H1 (cell line): ENCODE measurements around the gene TRIM27. TPM values are rescaled to one million over a fixed set of nuclear protein-coding genes. Genes with fewer than 3 reads are reported as not detected.
"Not testable (repeated sequence)": the region's sequence is repeated elsewhere in the genome, so short reads cannot be mapped to it uniquely, and the experiment has no call there.

Experiments used
- CTCF ChIA-PET: fragments of 300-600 bp; sonication (Branson Sonifier 250); formaldehyde crosslinking; loops from one replicate; lab custom pipeline; 2021; ENCODE audit not compliant: partially characterized antibody; lab: Charles Lee
- POLR2A ChIA-PET: fragments of 300-600 bp; sonication (Branson Sonifier 250); formaldehyde crosslinking; loops from one replicate; lab custom pipeline; 2021; ENCODE audit warnings: inconsistent platforms; ENCODE audit not compliant: partially characterized antibody; lab: Charles Lee
- DNase-seq, 2 experiments: peaks; one replicate each; pipeline versions ENCODE4 v3.0.0 to v3.0.0-alpha.2; 2010 to 2022; ENCODE audit warnings: low spot score in 2 of 2, low read depth in 1 of 2, mixed read lengths in 1 of 2
- FAIRE-seq: peaks from 2 replicates; lab custom pipeline; 2011; peaks lifted over from hg19 to GRCh38; lab: Jason Lieb, UNC
- H2AFZ ChIP-seq: 2 replicates; pipeline ENCODE4 v1.8.1; 2012; ENCODE audit warnings: low read length, inconsistent platforms
- H2AK5ac ChIP-seq: 2 replicates; pipeline ENCODE4 v1.6.1; 2013; ENCODE audit warnings: low read depth, low read length
- H2BK120ac ChIP-seq: replicated peaks from 2 replicates; pipeline ENCODE3; 2013; ENCODE audit warnings: low read depth, low read length, inconsistent platforms
- H2BK12ac ChIP-seq: 2 replicates; pipeline ENCODE4 v1.6.1; 2013; ENCODE audit warnings: low read depth, low read length
- H2BK15ac ChIP-seq: 2 replicates; pipeline ENCODE4 v1.6.1; 2013; ENCODE audit warnings: low read length
- H2BK20ac ChIP-seq: 2 replicates; pipeline ENCODE4 v1.6.1; 2013; ENCODE audit warnings: low read length
- H2BK5ac ChIP-seq: 2 replicates; pipeline ENCODE4 v1.6.1; 2013; ENCODE audit warnings: low read depth, low read length
- H3K14ac ChIP-seq: 2 replicates; pipeline ENCODE4 v1.6.1; 2013; ENCODE audit warnings: inconsistent platforms; ENCODE audit not compliant: insufficient read length
- H3K18ac ChIP-seq: 2 replicates; pipeline ENCODE4 v1.6.1; 2013; ENCODE audit warnings: low read length; ENCODE audit errors: extremely low read depth
- H3K23ac ChIP-seq: 2 replicates; pipeline ENCODE4 v1.6.1; 2013; ENCODE audit warnings: inconsistent platforms; ENCODE audit not compliant: insufficient read length
- H3K23me2 ChIP-seq: 2 replicates; pipeline ENCODE4 v1.6.1; 2013; ENCODE audit warnings: low read depth, low read length
- H3K27ac ChIP-seq: 2 replicates; pipeline ENCODE4 v1.6.1; 2011; ENCODE audit warnings: low read depth, low read length, inconsistent platforms
- H3K27me3 ChIP-seq, 4 experiments: replicated peaks in 1 of 4; 1 replicate in 1 of 4; 2 replicates in 3 of 4; pipeline versions ENCODE4 v1.6.1 to v1.8.1; 2011 to 2013; ENCODE audit warnings: low read length in 3 of 4, mild to moderate bottlenecking in 3 of 4, inconsistent platforms in 2 of 4, mixed read lengths in 2 of 4, moderate library complexity in 1 of 4; ENCODE audit not compliant: control insufficient read depth in 3 of 4, insufficient read depth in 3 of 4; ENCODE audit errors: extremely low read depth in 1 of 4
- H3K36me3 ChIP-seq, 4 experiments: 2 replicates each; pipeline versions ENCODE4 v1.6.1 to v1.8.1; 2011 to 2013; ENCODE audit warnings: mild to moderate bottlenecking in 4 of 4, low read length in 3 of 4, moderate library complexity in 2 of 4, control low read depth in 1 of 4, inconsistent platforms in 1 of 4; ENCODE audit not compliant: insufficient read depth in 4 of 4, control insufficient read depth in 2 of 4
- H3K4ac ChIP-seq: replicated peaks from 2 replicates; pipeline ENCODE3; 2013; ENCODE audit warnings: low read length, low read depth, mixed read lengths, inconsistent platforms; ENCODE audit not compliant: insufficient read length
- H3K4me1 ChIP-seq, 4 experiments: replicated peaks in 1 of 4; 1 replicate in 1 of 4; 2 replicates in 3 of 4; pipeline versions ENCODE4 v1.6.1 to v1.8.1; 2011 to 2013; ENCODE audit warnings: low read length in 3 of 4, inconsistent platforms in 2 of 4, mixed read lengths in 1 of 4; ENCODE audit not compliant: insufficient read depth in 4 of 4, control insufficient read depth in 3 of 4
- H3K4me2 ChIP-seq, 2 experiments: 2 replicates each; pipeline versions ENCODE4 v1.6.1 to v1.8.1; 2011 to 2013; ENCODE audit warnings: low read depth in 2 of 2, low read length in 2 of 2, control low read depth in 1 of 2, inconsistent platforms in 1 of 2, mild to moderate bottlenecking in 1 of 2; ENCODE audit not compliant: insufficient read depth in 1 of 2
- H3K4me3 ChIP-seq, 4 experiments: fragments of 200-600, 300-600 bp in 1 of 4; sonication (generic), shearing (Covaris generic), sonication (Bioruptor Twin) in 1 of 4; 2 replicates each; pipeline versions ENCODE4 v1.5.1 to v1.8.1; 2011 to 2016; ENCODE audit warnings: low read length in 4 of 4, low read depth in 3 of 4, control low read depth in 2 of 4, inconsistent platforms in 2 of 4, mild to moderate bottlenecking in 2 of 4, mixed read lengths in 1 of 4, moderate library complexity in 1 of 4; ENCODE audit not compliant: insufficient read depth in 2 of 4; ENCODE audit errors: extremely low read depth in 1 of 4
- H3K56ac ChIP-seq: replicated peaks from 2 replicates; pipeline ENCODE3; 2013; ENCODE audit warnings: low read depth, mild to moderate bottlenecking, mixed read lengths, low read length, inconsistent platforms; ENCODE audit not compliant: insufficient read length
- H3K79me1 ChIP-seq: 2 replicates; pipeline ENCODE4 v1.6.1; 2013; ENCODE audit warnings: low read depth, low read length, control low read depth
- H3K79me2 ChIP-seq, 2 experiments: 2 replicates each; pipeline versions ENCODE4 v1.6.1 to v1.8.1; 2012 to 2013; ENCODE audit warnings: low read length in 2 of 2, mild to moderate bottlenecking in 2 of 2, inconsistent platforms in 1 of 2; ENCODE audit not compliant: insufficient read depth in 2 of 2, control insufficient read depth in 1 of 2
- H3K9ac ChIP-seq, 4 experiments: replicated peaks in 1 of 4; 1 replicate in 1 of 4; 2 replicates in 3 of 4; pipeline versions ENCODE4 v1.6.1 to v1.8.1; 2011 to 2013; ENCODE audit warnings: low read depth in 3 of 4, low read length in 3 of 4, control low read depth in 2 of 4, mild to moderate bottlenecking in 2 of 4, moderate library complexity in 2 of 4, inconsistent platforms in 1 of 4; ENCODE audit errors: extremely low read depth in 1 of 4
- H3K9me3 ChIP-seq, 2 experiments: 2 replicates each; pipeline versions ENCODE4 v1.6.1 to v1.8.1; 2012 to 2013; ENCODE audit warnings: mild to moderate bottlenecking in 2 of 2, moderate library complexity in 2 of 2, control low read depth in 1 of 2, inconsistent platforms in 1 of 2, low read depth in 1 of 2, low read length in 1 of 2, mixed read lengths in 1 of 2; ENCODE audit not compliant: insufficient read depth in 2 of 2
- H4K20me1 ChIP-seq, 2 experiments: replicated peaks in 1 of 2; 2 replicates each; pipeline versions ENCODE3 to v1.8.1; 2011 to 2013; ENCODE audit warnings: inconsistent platforms in 2 of 2, low read length in 2 of 2, mild to moderate bottlenecking in 1 of 2; ENCODE audit not compliant: insufficient read depth in 2 of 2, control insufficient read depth in 1 of 2
- H4K5ac ChIP-seq: 2 replicates; pipeline ENCODE4 v1.6.1; 2013; ENCODE audit warnings: low read length, low read depth, mixed read lengths, inconsistent platforms; ENCODE audit not compliant: insufficient read length
- H4K8ac ChIP-seq: 2 replicates; pipeline ENCODE4 v1.8.0; 2013; ENCODE audit warnings: mild to moderate bottlenecking, moderate library complexity, low read length, inconsistent platforms; ENCODE audit not compliant: insufficient read depth; ENCODE audit errors: extremely low read depth
- H4K91ac ChIP-seq: replicated peaks from 2 replicates; pipeline ENCODE3; 2013; ENCODE audit warnings: low read length, mixed read lengths, inconsistent platforms; ENCODE audit not compliant: insufficient read length
- WGBS, 2 experiments: shearing (Covaris generic) in 1 of 2; methylation state at CpG; one replicate each; pipeline versions ENCODE4 v1.1.6 to v1.1.7; 2013 to 2015; ENCODE audit warnings: low lambda C conversion rate in 2 of 2, mixed read lengths in 2 of 2, inconsistent platforms in 1 of 2, low coverage in 1 of 2, missing lambda C conversion rate in 1 of 2; ENCODE audit not compliant: insufficient replicate concordance in 2 of 2, insufficient coverage in 1 of 2, insufficient read length in 1 of 2; ENCODE audit errors: extremely low coverage in 1 of 2, missing lambda C conversion rate in 1 of 2; 5-methylcytosine and 5-hydroxymethylcytosine counted together
- polyA plus RNA-seq, 7 experiments: library from polyadenylated mRNA; depleted of rRNA in 3 of 7; stranded (reverse) in 5 of 7; unstranded in 2 of 7; fragments of >200 nt in 5 of 7; fragments of 200-250 nt in 2 of 7; gene quantifications; 1 replicate in 5 of 7; 2 replicates in 1 of 7; 4 replicates in 1 of 7; pipeline versions ENCODE4 v1.2.1 to v1.2.3, GENCODE V29; 2011 to 2013; ENCODE audit warnings: missing spikeins in 2 of 7, mixed read lengths in 2 of 7
- total RNA-seq: library from RNA; stranded (reverse); fragmentation: NEBNext Ultra II Directional; extraction: Animal tissue kit (Norgen Biotek cat#: 25700); gene quantifications from 2 replicates; pipeline ENCODE4 v1.2.1, GENCODE V29; 2021

TRIM27 gene
- total and polyA plus RNA-seq, 2 of the 8 experiments (the other 6 are each of a cell fraction or from before 2014, with no cell fraction given), result 76.4 to 85.9 TPM

GRCh38 chr6:28949656-28950195 lies 25.9 kb upstream of the TRIM27 start:
- not testable (repeated sequence) for H3K18ac ChIP-seq, H3K27me3 ChIP-seq, H2BK15ac ChIP-seq, H2BK5ac ChIP-seq, H3K79me1 ChIP-seq, H3K56ac ChIP-seq, H2BK120ac ChIP-seq, H4K5ac ChIP-seq, H4K91ac ChIP-seq, H3K4ac ChIP-seq, H3K27ac ChIP-seq, H4K20me1 ChIP-seq, H3K14ac ChIP-seq, H2BK20ac ChIP-seq, H4K8ac ChIP-seq, H2AFZ ChIP-seq, H3K36me3 ChIP-seq, H2AK5ac ChIP-seq, H3K79me2 ChIP-seq, H3K4me1 ChIP-seq, H3K4me2 ChIP-seq, H3K23me2 ChIP-seq, H3K4me3 ChIP-seq, H3K9me3 ChIP-seq, H2BK12ac ChIP-seq, FAIRE-seq, H3K9ac ChIP-seq, H3K23ac ChIP-seq
- CTCF ChIA-PET, result interaction anchor here (0.6 to 1.7 kb wide), 7 partner anchors 8 to 738 kb away, joined by 3 to 5 read pairs (median 3); no protein-coding TSS in a partner anchor
- DNase-seq, result peak in 1 of 2 experiments; percentile 43
- POLR2A ChIA-PET, result interaction anchor here (0.7 to 1.5 kb wide), 4 partner anchors 12 to 84 kb away, joined by 3 to 6 read pairs (median 4); partner anchors contain the start of gene TRIM27
- WGBS, 2 experiments, result 98% methylated on average over 24 of the region's 41 CpGs; no CpG with 5 or more reads in 1 of the 2 experiments
